Measurements from ENCODE around the gene ST3GAL5.
"Not testable (repeated sequence)": the region's sequence is repeated elsewhere in the genome, so short reads cannot be mapped to it uniquely, and the experiment has no call there.

Gene ST3GAL5

GRCh38 chr2:85893428-85894258 is 4.9 kb upstream of the ST3GAL5 start:
- peak; percentile 82 for DNase-seq (ENCODE audit: low read depth, low spot score)

DNA sequence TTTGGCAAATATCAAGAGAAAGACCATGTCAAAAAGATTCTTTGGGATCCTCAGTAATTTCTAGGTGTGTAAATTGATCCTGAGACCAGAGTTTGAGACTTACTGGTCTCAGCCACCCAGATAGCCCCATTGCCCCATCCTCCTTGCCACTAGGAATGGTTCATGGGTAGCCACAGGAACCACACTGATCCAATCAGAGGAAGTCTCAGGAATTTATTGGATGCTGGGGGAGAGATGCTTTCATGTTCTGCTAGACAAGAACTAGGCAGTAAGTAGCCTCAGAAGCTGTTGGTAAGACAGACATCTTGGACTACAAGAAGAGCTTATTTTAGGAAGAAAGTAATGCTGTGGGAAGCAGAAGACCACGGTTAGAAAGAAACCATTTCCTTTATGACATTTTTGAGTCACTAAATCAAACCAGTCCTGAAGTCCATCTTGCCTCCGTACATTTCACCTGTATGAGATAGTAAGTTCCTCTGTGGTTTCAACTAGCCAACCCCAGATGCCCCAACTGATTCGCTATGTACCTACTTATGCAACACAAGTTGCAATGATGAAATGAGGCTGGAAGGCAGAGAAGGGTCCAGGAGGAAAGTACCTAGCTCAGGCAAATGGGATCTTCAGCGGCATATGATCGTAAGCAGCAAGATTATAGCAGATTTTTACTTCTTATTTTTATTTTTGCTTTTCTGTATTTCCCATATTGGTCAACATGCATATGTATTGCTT is 3.6 kb upstream of the ST3GAL5 start:
- no peak for DNase-seq (ENCODE audit: low read depth, low spot score)

GRCh38 chr2:85890522-85891176 is 1.9 kb upstream of the ST3GAL5 start:
- DNase-seq (ENCODE audit: low read depth, low spot score) = peak; percentile 32

DNA sequence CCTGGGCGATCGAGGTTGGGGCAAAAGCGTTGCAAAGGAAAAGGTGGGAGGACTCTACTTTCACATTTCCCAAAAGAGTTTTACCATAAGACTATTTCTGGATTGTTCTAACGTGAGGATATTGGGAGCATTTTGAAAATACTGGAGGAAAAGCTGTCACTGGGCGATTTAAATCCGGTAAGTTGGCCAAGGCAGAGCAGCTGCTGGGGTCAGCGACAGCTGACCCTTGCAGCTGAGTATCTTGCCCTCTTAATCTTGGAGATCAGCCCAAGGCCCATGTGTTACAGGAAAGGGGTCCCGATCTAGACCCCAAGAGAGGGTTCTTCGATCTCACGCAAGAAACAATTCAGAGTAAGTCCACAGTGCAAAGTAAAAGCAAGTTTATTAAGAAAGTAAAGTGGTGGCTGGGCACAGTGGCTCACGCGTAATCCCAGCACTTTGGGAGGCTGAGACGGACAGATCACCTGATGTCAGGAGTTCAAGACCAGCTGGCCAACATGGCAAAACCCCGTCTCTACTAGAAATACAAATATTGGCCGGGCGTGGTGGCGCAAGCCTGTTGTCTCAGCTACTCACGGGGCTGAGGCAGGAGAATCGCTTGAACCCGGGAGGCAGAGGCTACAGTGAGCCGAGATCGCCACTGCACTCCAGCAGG is 964 bp upstream of the ST3GAL5 start:
- DNase-seq (ENCODE audit: low read depth, low spot score) = no peak

- DNase-seq (ENCODE audit: low read depth, low spot score) = peak; percentile 28
Measured at GRCh38 chr2:85888020-85888683, 638 bp downstream of the ST3GAL5 start.

DNA sequence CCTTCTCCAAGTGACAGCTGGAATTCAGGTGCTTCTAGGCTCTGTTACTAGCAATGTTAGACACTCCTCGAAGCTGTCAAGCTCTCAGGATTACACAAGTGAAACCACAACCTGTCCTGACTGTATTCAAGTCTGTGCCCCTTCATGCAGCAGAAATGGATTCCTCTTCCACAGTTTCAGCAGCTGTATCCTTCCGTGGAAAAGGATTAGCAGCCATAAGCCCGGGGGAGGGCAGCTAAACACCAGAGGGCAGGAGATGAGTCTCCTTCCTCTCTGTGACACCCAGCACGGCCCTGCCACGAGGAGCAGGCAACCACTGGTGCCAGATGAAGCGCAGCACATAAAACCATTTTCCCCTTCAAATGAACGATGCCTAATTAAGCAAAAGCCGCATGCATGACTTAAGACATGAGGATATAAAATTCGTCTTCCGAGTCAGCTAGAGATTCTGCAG is 1.2 kb downstream of the ST3GAL5 start:
- DNase-seq (ENCODE audit: low read depth, low spot score) = peak; percentile 22

DNA sequence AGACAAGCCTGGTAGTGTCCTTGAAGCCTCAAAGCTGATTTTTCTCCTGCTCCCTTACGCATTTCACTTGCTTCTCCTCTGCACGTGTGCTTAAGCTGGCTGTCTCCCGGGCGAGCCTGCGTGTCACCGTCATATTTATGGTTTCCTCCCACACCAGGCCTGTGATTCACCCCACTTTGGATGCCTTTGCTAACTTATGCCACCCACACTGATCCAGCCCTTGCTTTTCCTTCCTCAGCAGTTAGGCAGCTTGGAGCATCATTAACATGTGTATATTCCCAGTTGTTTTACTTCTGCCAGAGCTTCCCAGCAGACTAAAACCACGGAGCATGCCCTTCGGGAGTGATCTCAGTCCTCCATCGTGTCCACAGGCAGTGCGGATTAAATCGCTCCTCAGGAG is 2.2 kb downstream of the ST3GAL5 start:
- DNase-seq (ENCODE audit: low read depth, low spot score) = peak; percentile 37

- DNase-seq (ENCODE audit: low read depth, low spot score) = no peak
Measured at GRCh38 chr2:85886141-85886540, 2.6 kb downstream of the ST3GAL5 start.

GRCh38 chr2:85881781-85882180 is 7.0 kb downstream of the ST3GAL5 start:
- DNase-seq (ENCODE audit: low read depth, low spot score) = not testable (repeated sequence)

DNA sequence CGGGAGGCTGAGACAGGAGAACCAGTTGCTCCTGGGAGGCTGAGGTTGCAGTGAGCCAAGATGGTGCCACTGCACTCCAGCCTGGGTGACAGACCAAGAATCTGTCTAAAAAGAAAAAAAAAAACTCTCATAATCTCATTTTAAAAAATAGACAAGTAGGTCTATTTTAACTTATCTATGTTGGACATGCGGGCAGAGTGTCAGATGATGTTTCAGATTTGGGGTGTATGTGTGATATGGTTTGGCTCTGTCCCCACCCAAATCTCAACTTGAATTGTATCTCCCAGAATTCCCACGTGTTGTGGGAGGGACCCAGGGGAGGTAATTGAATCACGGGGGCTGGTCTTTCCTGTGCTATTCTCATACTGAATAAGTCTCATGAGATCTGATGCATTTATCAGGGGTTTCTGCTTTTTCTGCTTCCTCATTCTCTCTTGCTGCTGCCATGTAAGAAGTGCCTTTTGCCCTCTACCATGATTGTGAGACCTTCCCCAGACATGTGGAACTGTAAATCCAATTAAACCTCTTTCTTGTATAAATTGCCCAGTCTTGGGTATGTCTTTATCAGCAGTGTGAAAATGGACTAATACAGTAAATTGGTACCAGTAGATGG is 8.0 kb downstream of the ST3GAL5 start:
- DNase-seq (ENCODE audit: low read depth, low spot score) = not testable (repeated sequence)

DNA sequence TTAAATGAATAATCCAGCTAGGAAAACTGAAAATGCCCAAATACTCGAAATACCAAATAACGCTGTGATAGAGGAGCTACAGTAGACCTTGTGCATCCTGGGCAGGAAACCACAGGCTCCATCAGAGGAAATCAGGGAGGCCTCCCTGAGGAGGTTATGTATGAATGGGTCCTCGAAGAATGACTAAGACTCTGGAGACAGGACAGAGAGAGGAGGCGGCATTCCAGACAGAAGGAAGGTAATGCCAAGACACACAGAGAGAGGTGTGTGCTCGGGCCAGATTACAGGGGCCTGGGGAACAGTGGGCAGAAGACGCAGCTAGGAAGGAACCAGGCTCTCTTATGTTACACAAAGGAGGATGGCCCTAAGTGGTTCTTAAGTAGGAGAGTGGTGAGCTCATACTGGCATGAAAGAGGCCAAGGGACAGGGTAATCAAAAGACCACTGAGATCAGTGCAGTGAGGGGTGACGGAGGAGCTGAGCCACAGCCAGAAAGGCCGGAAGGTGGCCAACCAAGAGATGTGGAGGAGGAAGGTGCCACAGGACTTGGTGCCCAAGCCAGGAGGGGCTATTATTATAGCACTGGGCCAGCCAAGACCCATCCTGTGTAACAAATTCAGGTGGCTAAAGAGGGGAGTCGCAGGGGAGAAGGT is 9.9 kb downstream of the ST3GAL5 start:
- DNase-seq (ENCODE audit: low read depth, low spot score) = no peak

- DNase-seq (ENCODE audit: low read depth, low spot score) = no peak
Measured at GRCh38 chr2:85875350-85876050, 13.3 kb downstream of the ST3GAL5 start.

- no peak for DNase-seq (ENCODE audit: low read depth, low spot score)
Measured at GRCh38 chr2:85873679-85874078, 15.1 kb downstream of the ST3GAL5 start.

GRCh38 chr2:85872536-85873161 is 16.1 kb downstream of the ST3GAL5 start:
- peak; percentile 19 for DNase-seq (ENCODE audit: low read depth, low spot score)

GRCh38 chr2:85871494-85872164 is 17.2 kb downstream of the ST3GAL5 start:
- no peak for DNase-seq (ENCODE audit: low read depth, low spot score)

DNA sequence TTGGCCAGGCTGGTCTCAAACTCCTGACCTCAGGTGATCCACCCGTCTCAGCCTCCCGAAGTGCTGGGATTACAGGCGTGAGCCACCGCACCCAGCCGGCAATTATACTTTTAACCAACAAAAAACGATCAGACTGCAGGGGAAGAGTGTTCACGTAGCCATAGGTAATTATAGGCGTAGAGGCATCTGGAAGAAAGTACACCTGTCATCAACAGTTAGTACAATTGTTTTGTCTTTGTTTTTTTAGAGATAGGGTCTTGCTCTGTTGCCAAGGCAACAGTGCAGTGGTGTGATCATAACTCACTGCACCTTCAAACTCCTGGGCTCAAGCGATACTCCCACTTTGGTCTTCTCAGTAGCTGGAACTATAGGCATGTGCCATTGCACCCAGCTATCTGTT is 20.0 kb downstream of the ST3GAL5 start:
- DNase-seq (ENCODE audit: low read depth, low spot score) = no peak

GRCh38 chr2:85867556-85868292 is 21.1 kb downstream of the ST3GAL5 start:
- no peak for DNase-seq (ENCODE audit: low read depth, low spot score)

GRCh38 chr2:85867121-85867520 is 21.7 kb downstream of the ST3GAL5 start:
- DNase-seq (ENCODE audit: low read depth, low spot score) = no peak

Measured in ELF-1 (cell line).